H1 (cell line): ENCODE measurements around the gene DNTT. TPM values are rescaled to one million over a fixed set of nuclear protein-coding genes. Genes with fewer than 3 reads are reported as not detected.

Source experiments
- BCL11A ChIP-seq, 2 experiments: IDR thresholded peaks; one replicate each; pipeline ENCODE4 v1.6.1; 2011; ENCODE audit warnings: low read depth in 2 of 2, low read length in 2 of 2, mild to moderate bottlenecking in 2 of 2
- EZH2 ChIP-seq: fragments of 200-600 bp; sonication (generic); IDR thresholded peaks from 2 replicates; pipeline ENCODE4 v1.7.1; 2012; ENCODE audit warnings: low read depth, mild to moderate bottlenecking, moderate library complexity, low read length, inconsistent platforms; ENCODE audit not compliant: severe bottlenecking
- GTF2F1 ChIP-seq: IDR thresholded peaks from 2 replicates; pipeline ENCODE4 v1.6.1; 2012; ENCODE audit warnings: low read depth, low read length, improper control_type of control experiment, borderline replicate concordance
- POLR2AphosphoS5 ChIP-seq: IDR thresholded peaks from 2 replicates; pipeline ENCODE4 v1.6.1; 2011; ENCODE audit warnings: low read depth, low read length
- ZNF274 ChIP-seq: IDR thresholded peaks from 2 replicates; pipeline ENCODE4 v1.7.0; 2012; ENCODE audit warnings: low read length, borderline replicate concordance; ENCODE audit errors: extremely low read depth
- polyA plus RNA-seq, 7 experiments: library from polyadenylated mRNA; depleted of rRNA in 3 of 7; stranded (reverse) in 5 of 7; unstranded in 2 of 7; fragments of >200 nt in 5 of 7; fragments of 200-250 nt in 2 of 7; gene quantifications; 1 replicate in 5 of 7; 2 replicates in 1 of 7; 4 replicates in 1 of 7; pipeline versions ENCODE4 v1.2.1 to v1.2.3, GENCODE V29; 2011 to 2013; ENCODE audit warnings: missing spikeins in 2 of 7, mixed read lengths in 2 of 7
- total RNA-seq: library from RNA; stranded (reverse); fragmentation: NEBNext Ultra II Directional; extraction: Animal tissue kit (Norgen Biotek cat#: 25700); gene quantifications from 2 replicates; pipeline ENCODE4 v1.2.1, GENCODE V29; 2021
- TF ChIP-seq, protein P1 (sequence below): IDR thresholded peaks from 2 replicates; pipeline ENCODE4 v1.6.1; 2012; ENCODE audit warnings: inconsistent platforms

Gene DNTT
- total and polyA plus RNA-seq, 2 of the 8 experiments (the other 6 are each of a cell fraction or from before 2014, with no cell fraction given) = not detected

GRCh38 chr10:96257944-96258343 is 46.3 kb upstream of the DNTT start (continued):
- TF ChIP-seq GTF2F1 (no peak), EZH2 (no peak), BCL11A (IDR thresholded peaks at IDR 0.05; ENCODE audit: low read depth in 2 of 2, low read length in 2 of 2) (no peak), POLR2AphosphoS5 (no peak), ZNF274 (no peak)
- TF ChIP-seq, protein P1, sequence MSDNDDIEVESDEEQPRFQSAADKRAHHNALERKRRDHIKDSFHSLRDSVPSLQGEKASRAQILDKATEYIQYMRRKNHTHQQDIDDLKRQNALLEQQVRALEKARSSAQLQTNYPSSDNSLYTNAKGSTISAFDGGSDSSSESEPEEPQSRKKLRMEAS = no peak
